Esophagus muscularis mucosa (tissue), 4 donors: ENCODE data around the gene SLC8A1. TPM values are rescaled to one million over a fixed set of nuclear protein-coding genes. Genes with fewer than 3 reads are reported as not detected.

Experiments used
- DNase-seq: peaks from one replicate; pipeline ENCODE4 v3.0.0-alpha.2; 2017; ENCODE audit errors: extremely low spot score
- H3K27ac ChIP-seq, 4 donors: fragments of 200-600 bp; sonication (generic); replicated peaks in 1 of 4; 1 replicate in 3 of 4; 2 replicates in 1 of 4; pipeline ENCODE4 v1.5.1; 2016 to 2019; ENCODE audit warnings: mild to moderate bottlenecking in 1 of 4
- H3K27me3 ChIP-seq, 4 donors: fragments of 200-600 bp; sonication (generic); one replicate each; pipeline versions ENCODE4 v1.5.1 to v1.6.0; 2016 to 2019
- H3K36me3 ChIP-seq, 4 donors: fragments of 200-600 bp; sonication (generic); one replicate each; pipeline ENCODE4 v1.5.1; 2016 to 2019
- H3K4me1 ChIP-seq, 4 donors: fragments of 200-600 bp; sonication (generic); one replicate each; pipeline ENCODE4 v1.5.1; 2016 to 2019
- H3K4me3 ChIP-seq, 4 donors: fragments of 200-600 bp; sonication (generic); 1 replicate in 2 of 4; 2 replicates in 2 of 4; pipeline ENCODE4 v1.5.1; 2016 to 2019; ENCODE audit warnings: mild to moderate bottlenecking in 4 of 4, moderate library complexity in 1 of 4
- H3K9me3 ChIP-seq, 4 donors: fragments of 200-600 bp; sonication (generic); 1 replicate in 3 of 4; 2 replicates in 1 of 4; pipeline ENCODE4 v1.5.1; 2016 to 2019
- CTCF ChIP-seq, 3 experiments: fragments of 200-600 bp in 2 of 3; fragments of 450-650 bp in 1 of 3; sonication (generic) in 2 of 3; IDR thresholded peaks; one replicate each; pipeline ENCODE4 v1.5.1; 2017 to 2019; ENCODE audit warnings: antibody characterized with exemption in 3 of 3, mild to moderate bottlenecking in 2 of 3, moderate library complexity in 1 of 3
- EP300 ChIP-seq: sonication (generic); formaldehyde crosslinking; IDR thresholded peaks from one replicate; pipeline ENCODE4 v1.6.1; 2017; ENCODE audit warnings: antibody characterized with exemption
- POLR2A ChIP-seq: fragments of 450-650 bp; IDR thresholded peaks from one replicate; pipeline ENCODE4 v1.6.1; 2017; ENCODE audit warnings: antibody characterized with exemption, moderate library complexity, mild to moderate bottlenecking, low read depth
- POLR2AphosphoS5 ChIP-seq, 2 donors: sonication (generic); formaldehyde crosslinking; IDR thresholded peaks; one replicate each; pipeline ENCODE4 v1.6.1; 2017; ENCODE audit warnings: antibody characterized with exemption in 2 of 2
- WGBS: methylation state at CpG from one replicate; pipeline ENCODE4 v1.1.5; 2018; 5-methylcytosine and 5-hydroxymethylcytosine counted together
- intact Hi-C: fragments of 100-400 bp; cut with DNase I; formaldehyde crosslinking; loops from one replicate; pipeline ENCODE4 v1.15.1; 2023
- total RNA-seq, 4 donors: library from RNA; depleted of rRNA; stranded (reverse); fragments of >200 nt; gene quantifications; one replicate each; pipeline versions ENCODE4 v1.1.0 to v1.2.1, GENCODE V29; 2016

SLC8A1 gene
- total RNA-seq, 4 donors from 2014 or later, result 105 to 166 (median 157) TPM

GRCh38 chr2:40258135-40258457 lies 193.8 kb downstream of the SLC8A1 start:
- Histone ChIP-seq H3K9me3 (no peaks in the 10 kb centered on the region), H3K27me3 (no peaks in the 10 kb centered on the region), H3K4me3 (no peak overlapping the region), H3K36me3 (no peaks in the 10 kb centered on the region), H3K27ac (no peak overlapping the region), H3K4me1 (peaks cover 0 to 13% (median 3%) of the 10 kb centered on the region in 4 donors)
- TF ChIP-seq POLR2A (no peak), POLR2AphosphoS5 (IDR thresholded peaks at IDR 0.05) (no peak), CTCF (IDR thresholded peaks at IDR 0.05) (no peak), EP300 (no peak)
- no peak for DNase-seq
- intact Hi-C loops, result no loop called here
- WGBS, result 66% methylated on average over 4 of the region's 4 CpGs

- intact Hi-C loops, result no loop called here
- DNase-seq, result no peak
- 80% methylated on average over 7 of the region's 7 CpGs for WGBS
These were observed 194.4 kb downstream of the SLC8A1 start for GRCh38 chr2:40257340-40258134.

GRCh38 chr2:40256649-40257048 lies 195.2 kb downstream of the SLC8A1 start:
- H3K27me3 ChIP-seq, result no peaks in the 10 kb centered on the region
- no peak for DNase-seq
- no peaks in the 10 kb centered on the region for H3K9me3 ChIP-seq
- no peaks in the 10 kb centered on the region for H3K36me3 ChIP-seq
- H3K4me3 ChIP-seq, result no peak overlapping the region
- intact Hi-C loops, result no loop called here
- TF ChIP-seq EP300, result no peak
- no peak for TF ChIP-seq POLR2A
- TF ChIP-seq CTCF (IDR thresholded peaks at IDR 0.05), result peak in 1 of 3 experiments; percentile 15
- no peak overlapping the region for H3K27ac ChIP-seq
- H3K4me1 ChIP-seq, result peaks cover 1 to 13% (median 4%) of the 10 kb centered on the region in 4 donors

More at GRCh38 chr2:40257340-40258134, 194.4 kb downstream of the SLC8A1 start:
- no peak for TF ChIP-seq EP300
- no peak for TF ChIP-seq POLR2A
- no peak for TF ChIP-seq CTCF (IDR thresholded peaks at IDR 0.05)
- TF ChIP-seq POLR2AphosphoS5 (IDR thresholded peaks at IDR 0.05), result no peak
- Histone ChIP-seq H3K36me3 (no peaks in the 10 kb centered on the region), H3K9me3 (no peaks in the 10 kb centered on the region), H3K4me1 (peaks cover 0 to 13% (median 3%) of the 10 kb centered on the region in 4 donors), H3K27me3 (no peaks in the 10 kb centered on the region), H3K27ac (no peak overlapping the region), H3K4me3 (no peak overlapping the region)

- WGBS, result 95% methylated on average over 6 of the region's 6 CpGs
- Histone ChIP-seq H3K9me3 (no peaks in the 10 kb centered on the region), H3K4me1 (peaks cover 7 to 20% (median 11%) of the 10 kb centered on the region in 4 donors), H3K4me3 (no peak overlapping the region), H3K36me3 (no peaks in the 10 kb centered on the region), H3K27me3 (no peaks in the 10 kb centered on the region), H3K27ac (no peak overlapping the region)
- intact Hi-C loops, result no loop called here
- no peak for DNase-seq
- TF ChIP-seq EP300 (no peak), POLR2AphosphoS5 (IDR thresholded peaks at IDR 0.05) (no peak), CTCF (IDR thresholded peaks at IDR 0.05) (no peak), POLR2A (no peak)
These were observed 195.9 kb downstream of the SLC8A1 start for GRCh38 chr2:40256008-40256407.

GRCh38 chr2:40255103-40255502 lies 196.8 kb downstream of the SLC8A1 start:
- Histone ChIP-seq H3K4me3 (no peak overlapping the region), H3K27me3 (no peaks in the 10 kb centered on the region), H3K9me3 (no peaks in the 10 kb centered on the region), H3K36me3 (no peaks in the 10 kb centered on the region), H3K4me1 (peaks cover 14 to 22% (median 16%) of the 10 kb centered on the region in 4 donors), H3K27ac (no peak overlapping the region)
- TF ChIP-seq POLR2AphosphoS5 (IDR thresholded peaks at IDR 0.05) (no peak), CTCF (IDR thresholded peaks at IDR 0.05) (no peak), POLR2A (no peak), EP300 (no peak)
- intact Hi-C loops, result no loop called here
- DNase-seq, result no peak
